Smooth muscle cell (in vitro differentiated cells): ENCODE data around the gene FIP1L1. TPM values are rescaled to one million over a fixed set of nuclear protein-coding genes. Genes with fewer than 3 reads are reported as not detected.
A peak's percentile ranks its signal among the peaks of the same experiment; 100 is the strongest.
"Not testable (repeated sequence)": the region's sequence is repeated elsewhere in the genome, so short reads cannot be mapped to it uniquely, and the experiment has no call there.

Experiments used
- DNase-seq: peaks from one replicate; lab custom pipeline; 2025; ENCODE audit not compliant: unreplicated experiment; lab: John Stamatoyannopoulos, UW
- H2AFZ ChIP-seq: fragments of 200-600 bp; sonication (generic); 2 replicates; pipeline ENCODE4 v1.6.0; 2016; ENCODE audit warnings: antibody characterized with exemption, low read depth, mild to moderate bottlenecking
- H3F3A ChIP-seq: fragments of 200-600 bp; sonication (generic); 2 replicates; pipeline ENCODE4 v1.6.0; 2017; ENCODE audit warnings: antibody characterized with exemption, low read depth
- H3K27ac ChIP-seq: fragments of 200-600 bp; sonication (generic); 2 replicates; pipeline ENCODE4 v1.5.1; 2016; ENCODE audit warnings: low read depth, mild to moderate bottlenecking
- H3K27me3 ChIP-seq: fragments of 200-600 bp; sonication (generic); 2 replicates; pipeline ENCODE4 v1.6.1; 2016; ENCODE audit warnings: low read depth, mild to moderate bottlenecking
- H3K36me3 ChIP-seq: fragments of 200-600 bp; sonication (generic); 2 replicates; pipeline ENCODE4 v1.5.1; 2016; ENCODE audit warnings: low read depth
- H3K4me1 ChIP-seq: fragments of 200-600 bp; sonication (generic); 2 replicates; pipeline ENCODE4 v1.5.1; 2016; ENCODE audit warnings: low read depth
- H3K4me2 ChIP-seq: fragments of 200-600 bp; sonication (generic); 2 replicates; pipeline ENCODE4 v1.6.0; 2016; ENCODE audit warnings: mild to moderate bottlenecking
- H3K4me3 ChIP-seq: fragments of 200-600 bp; sonication (generic); 2 replicates; pipeline ENCODE4 v1.5.1; 2016; ENCODE audit warnings: mild to moderate bottlenecking
- H3K79me2 ChIP-seq: fragments of 200-600 bp; sonication (generic); 2 replicates; pipeline ENCODE4 v1.6.0; 2016; ENCODE audit warnings: low read depth, mild to moderate bottlenecking
- H3K9ac ChIP-seq: fragments of 200-600 bp; sonication (generic); 2 replicates; pipeline ENCODE4 v1.6.0; 2016; ENCODE audit warnings: low read depth
- H3K9me3 ChIP-seq: fragments of 200-600 bp; sonication (generic); replicated peaks from 2 replicates; pipeline ENCODE4 v1.5.1; 2016; ENCODE audit warnings: low read depth
- H4K20me1 ChIP-seq: fragments of 200-600 bp; sonication (generic); 2 replicates; pipeline ENCODE4 v1.6.0; 2016; ENCODE audit warnings: low read depth
- CTCF ChIP-seq: fragments of 200-600 bp; sonication (generic); IDR thresholded peaks from 2 replicates; pipeline ENCODE4 v1.5.1; 2017; ENCODE audit warnings: borderline replicate concordance, mild to moderate bottlenecking, antibody characterized with exemption; ENCODE audit not compliant: insufficient read depth, poor library complexity, severe bottlenecking
- WGBS: methylation state at CpG from one replicate; pipeline ENCODE4 v1.1.7; 2016; ENCODE audit warnings: low lambda C conversion rate; 5-methylcytosine and 5-hydroxymethylcytosine counted together
- polyA plus RNA-seq: library from polyadenylated mRNA; unstranded; fragments of >200 nt; fragmentation: Nextera tagmentation; extraction: Ambion mirVana; gene quantifications from 2 replicates; pipeline ENCODE4 v1.2.1, GENCODE V29; 2016
- total RNA-seq: library from RNA; depleted of rRNA; stranded (reverse); fragments of >200 nt; gene quantifications from 2 replicates; pipeline ENCODE4 v1.2.3, GENCODE V29; 2014

FIP1L1 gene
- total and polyA plus RNA-seq, 2 experiments from 2014 or later, result 55.1 to 65.7 TPM

DNA sequence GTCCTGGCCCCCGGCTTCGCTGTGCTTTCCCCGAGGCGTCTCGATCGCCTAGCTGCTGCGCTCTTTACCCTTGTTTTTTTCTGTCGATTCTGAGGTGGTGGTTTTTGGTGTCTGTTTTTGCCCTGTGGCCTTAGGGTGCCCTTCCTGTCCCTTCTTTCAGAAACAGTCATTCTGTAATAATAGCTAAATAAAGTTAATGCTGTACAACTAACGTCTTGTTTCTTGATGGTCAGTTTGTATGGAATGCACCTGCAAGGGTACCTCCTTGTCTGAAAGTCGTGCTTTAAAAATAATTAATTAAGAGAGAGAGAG lies 686 bp downstream of the FIP1L1 start:
- peaks cover 5% of the 10 kb centered on the region for H3K36me3 ChIP-seq
- H3K9me3 ChIP-seq, result no peaks in the 10 kb centered on the region
- peaks cover 41% of the 10 kb centered on the region for H4K20me1 ChIP-seq
- peak overlapping the region; percentile 85 for H3K4me2 ChIP-seq
- no peak for DNase-seq
- H3K4me1 ChIP-seq, result peaks cover 18% of the 10 kb centered on the region
- no peak for TF ChIP-seq CTCF
- H3K9ac ChIP-seq, result peak overlapping the region; percentile 92
- peak overlapping the region; percentile 68 for H3K27ac ChIP-seq
- H2AFZ ChIP-seq, result peak overlapping the region; percentile 98
- no peaks in the 10 kb centered on the region for H3F3A ChIP-seq
- 2% methylated on average over 10 of the region's 10 CpGs for WGBS
- H3K79me2 ChIP-seq, result peaks cover 53% of the 10 kb centered on the region
- H3K4me3 ChIP-seq, result peak overlapping the region; percentile 92
- H3K27me3 ChIP-seq, result peaks cover 11% of the 10 kb centered on the region

GRCh38 chr4:53380221-53380620 lies 2.8 kb downstream of the FIP1L1 start:
- no peak for TF ChIP-seq CTCF
- H2AFZ ChIP-seq, result no peak overlapping the region
- H3K27me3 ChIP-seq, result no peaks in the 10 kb centered on the region
- WGBS, result 85% methylated on average over 4 of the region's 4 CpGs
- H4K20me1 ChIP-seq, result peaks cover 41% of the 10 kb centered on the region
- H3K36me3 ChIP-seq, result peaks cover 17% of the 10 kb centered on the region
- peaks cover 4% of the 10 kb centered on the region for H3F3A ChIP-seq
- peak overlapping the region; percentile 85 for H3K4me2 ChIP-seq
- no peak for DNase-seq
- peak overlapping the region; percentile 92 for H3K4me3 ChIP-seq
- no peak overlapping the region for H3K9ac ChIP-seq
- H3K79me2 ChIP-seq, result peaks cover 57% of the 10 kb centered on the region
- H3K9me3 ChIP-seq, result no peaks in the 10 kb centered on the region
- peaks cover 18% of the 10 kb centered on the region for H3K4me1 ChIP-seq
- H3K27ac ChIP-seq, result no peak overlapping the region

DNA sequence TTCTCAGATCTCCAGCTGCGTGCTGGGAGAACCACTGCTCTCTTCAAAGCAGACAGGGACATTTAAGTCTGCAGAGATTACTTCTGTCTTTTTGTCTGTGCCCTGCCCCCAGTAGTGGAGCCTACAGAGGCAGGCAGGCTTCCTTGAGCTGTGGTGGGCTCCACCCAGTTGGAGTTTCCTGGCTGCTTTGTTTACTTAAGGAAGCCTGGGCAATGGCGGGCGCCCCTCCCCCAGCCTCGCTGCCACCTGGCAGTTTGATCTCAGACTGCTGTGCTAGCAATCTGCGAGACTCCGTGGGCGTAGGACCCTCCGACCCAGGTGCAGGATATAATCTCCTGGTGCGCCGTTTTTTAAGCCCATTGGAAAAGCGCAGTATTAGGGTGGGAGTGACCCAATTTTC lies 32.0 kb downstream of the FIP1L1 start:
- H3K9me3 ChIP-seq, H3K4me2 ChIP-seq, H3K27ac ChIP-seq, DNase-seq, H2AFZ ChIP-seq, H3K4me3 ChIP-seq, H3K4me1 ChIP-seq, H3F3A ChIP-seq, H3K36me3 ChIP-seq, H3K27me3 ChIP-seq, H3K9ac ChIP-seq: not testable (repeated sequence)
- Histone ChIP-seq H3K79me2 (peaks cover 30% of the 10 kb centered on the region), H4K20me1 (peaks cover 33% of the 10 kb centered on the region)
- WGBS, result 96% methylated on average over 11 of the region's 11 CpGs

GRCh38 chr4:53419208-53419607 lies 41.8 kb downstream of the FIP1L1 start:
- H2AFZ ChIP-seq, result no peak overlapping the region
- no peaks in the 10 kb centered on the region for H3K36me3 ChIP-seq
- H3K79me2 ChIP-seq, result peaks cover 16% of the 10 kb centered on the region
- H3F3A ChIP-seq, result no peaks in the 10 kb centered on the region
- H3K27me3 ChIP-seq, result no peaks in the 10 kb centered on the region
- no peaks in the 10 kb centered on the region for H3K4me1 ChIP-seq
- no peak overlapping the region for H3K27ac ChIP-seq
- H4K20me1 ChIP-seq, result peaks cover 7% of the 10 kb centered on the region
- no peaks in the 10 kb centered on the region for H3K9me3 ChIP-seq
- no peak for DNase-seq
- H3K4me3 ChIP-seq, result no peak overlapping the region
- no peak overlapping the region for H3K4me2 ChIP-seq
- H3K9ac ChIP-seq, result no peak overlapping the region
- no peak for TF ChIP-seq CTCF
- WGBS, result 92% methylated on average over 3 of the region's 3 CpGs
